GM20000 (cell line): ENCODE results near the gene OR10K2.
"Not testable (repeated sequence)": the region's sequence is repeated elsewhere in the genome, so short reads cannot be mapped to it uniquely, and the experiment has no call there.

ENCODE experiments used
- DNase-seq: peaks from one replicate; pipeline ENCODE4 v3.0.0; 2012; ENCODE audit warnings: low spot score
- TF ChIP-seq, protein P1 (sequence below): IDR thresholded peaks from 2 replicates; pipeline ENCODE4 v1.5.1; 2012; ENCODE audit warnings: mild to moderate bottlenecking, control low read depth; ENCODE audit errors: extremely low read depth, missing control alignments

OR10K2 gene

GRCh38 chr1:158398818-158399514 is 27.1 kb downstream of the OR10K2 start, which contains the start of gene OR10T2:
Gene OR10T2, minus strand, starts transcription at chr1:158399466. Its CDS starts 0 bp downstream, at chr1:158399466.
- DNase-seq, result no peak
- TF ChIP-seq, protein P1, sequence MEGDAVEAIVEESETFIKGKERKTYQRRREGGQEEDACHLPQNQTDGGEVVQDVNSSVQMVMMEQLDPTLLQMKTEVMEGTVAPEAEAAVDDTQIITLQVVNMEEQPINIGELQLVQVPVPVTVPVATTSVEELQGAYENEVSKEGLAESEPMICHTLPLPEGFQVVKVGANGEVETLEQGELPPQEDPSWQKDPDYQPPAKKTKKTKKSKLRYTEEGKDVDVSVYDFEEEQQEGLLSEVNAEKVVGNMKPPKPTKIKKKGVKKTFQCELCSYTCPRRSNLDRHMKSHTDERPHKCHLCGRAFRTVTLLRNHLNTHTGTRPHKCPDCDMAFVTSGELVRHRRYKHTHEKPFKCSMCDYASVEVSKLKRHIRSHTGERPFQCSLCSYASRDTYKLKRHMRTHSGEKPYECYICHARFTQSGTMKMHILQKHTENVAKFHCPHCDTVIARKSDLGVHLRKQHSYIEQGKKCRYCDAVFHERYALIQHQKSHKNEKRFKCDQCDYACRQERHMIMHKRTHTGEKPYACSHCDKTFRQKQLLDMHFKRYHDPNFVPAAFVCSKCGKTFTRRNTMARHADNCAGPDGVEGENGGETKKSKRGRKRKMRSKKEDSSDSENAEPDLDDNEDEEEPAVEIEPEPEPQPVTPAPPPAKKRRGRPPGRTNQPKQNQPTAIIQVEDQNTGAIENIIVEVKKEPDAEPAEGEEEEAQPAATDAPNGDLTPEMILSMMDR, result no peak

DNA sequence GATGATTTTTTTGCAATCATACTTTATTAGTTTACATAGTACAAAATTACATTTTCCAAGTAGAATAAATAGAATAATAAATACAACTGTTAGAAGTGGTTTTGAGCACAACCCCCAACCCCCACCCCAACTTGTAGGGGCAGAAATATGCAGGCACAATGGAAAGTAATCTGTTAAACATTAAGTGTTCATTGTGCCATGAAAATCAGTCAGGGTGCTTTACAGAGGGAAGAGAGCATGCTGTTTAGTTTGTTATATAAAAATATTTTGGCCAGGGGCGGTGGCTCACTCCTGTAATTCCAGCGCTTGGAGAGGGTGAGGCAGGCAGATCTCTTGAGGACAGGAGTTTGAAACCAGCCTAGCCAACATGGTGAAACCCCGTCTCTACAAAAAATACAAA is 29.4 kb downstream of the OR10K2 start:
- TF ChIP-seq, protein P1, result no peak
- no peak for DNase-seq

- TF ChIP-seq, protein P1, result no peak
- no peak for DNase-seq
These were observed 32.6 kb downstream of the OR10K2 start for GRCh38 chr1:158393476-158393875.

GRCh38 chr1:158391099-158391498 is 34.9 kb downstream of the OR10K2 start:
- TF ChIP-seq, protein P1, result no peak
- no peak for DNase-seq

GRCh38 chr1:158390331-158390730 is 35.7 kb downstream of the OR10K2 start:
- TF ChIP-seq, protein P1, result no peak
- DNase-seq, result no peak

GRCh38 chr1:158374860-158375259 is 51.2 kb downstream of the OR10K2 start:
- TF ChIP-seq, protein P1, result no peak
- DNase-seq, result no peak

- DNase-seq, result not testable (repeated sequence)
These were observed 51.9 kb downstream of the OR10K2 start for GRCh38 chr1:158374101-158374500.
